Uterus (tissue), 2 donors: ENCODE results near the gene TCF19.

Experiments
- POLR2A ChIP-seq, 2 donors: fragments of 450-650 bp; IDR thresholded peaks; one replicate each; pipeline ENCODE4 v1.6.1; 2016; ENCODE audit warnings: antibody characterized with exemption in 2 of 2, mild to moderate bottlenecking in 1 of 2, moderate library complexity in 1 of 2
- TF ChIP-seq, protein P1 (sequence below), 4 experiments: fragments of 200-600 bp in 2 of 4; fragments of 450-650 bp in 2 of 4; sonication (generic) in 2 of 4; IDR thresholded peaks; one replicate each; pipeline ENCODE4 v1.5.1; 2016 to 2019; ENCODE audit warnings: antibody characterized with exemption in 4 of 4, mild to moderate bottlenecking in 2 of 4, moderate library complexity in 1 of 4

DNA sequence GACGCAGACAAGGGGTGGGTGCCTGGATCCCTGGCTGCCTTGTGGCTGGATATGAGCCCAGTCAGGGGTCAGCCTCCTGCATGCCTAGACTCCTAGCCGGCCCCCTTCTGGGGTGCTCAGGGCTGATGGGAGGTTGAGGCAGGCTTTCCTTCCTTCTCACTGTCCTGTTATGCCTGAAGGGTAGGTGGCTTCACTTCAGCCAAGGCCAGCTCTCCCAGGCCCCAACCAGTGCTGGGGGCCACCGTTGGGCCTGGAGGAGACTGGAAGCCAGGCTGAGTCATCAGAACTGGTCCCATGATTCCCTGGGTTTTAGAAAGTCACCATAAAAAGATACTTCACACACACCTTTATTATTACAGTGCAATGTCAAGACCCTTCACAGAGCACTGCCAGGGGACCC is 15.0 kb downstream of the TCF19 start:
- TF ChIP-seq, protein P1, sequence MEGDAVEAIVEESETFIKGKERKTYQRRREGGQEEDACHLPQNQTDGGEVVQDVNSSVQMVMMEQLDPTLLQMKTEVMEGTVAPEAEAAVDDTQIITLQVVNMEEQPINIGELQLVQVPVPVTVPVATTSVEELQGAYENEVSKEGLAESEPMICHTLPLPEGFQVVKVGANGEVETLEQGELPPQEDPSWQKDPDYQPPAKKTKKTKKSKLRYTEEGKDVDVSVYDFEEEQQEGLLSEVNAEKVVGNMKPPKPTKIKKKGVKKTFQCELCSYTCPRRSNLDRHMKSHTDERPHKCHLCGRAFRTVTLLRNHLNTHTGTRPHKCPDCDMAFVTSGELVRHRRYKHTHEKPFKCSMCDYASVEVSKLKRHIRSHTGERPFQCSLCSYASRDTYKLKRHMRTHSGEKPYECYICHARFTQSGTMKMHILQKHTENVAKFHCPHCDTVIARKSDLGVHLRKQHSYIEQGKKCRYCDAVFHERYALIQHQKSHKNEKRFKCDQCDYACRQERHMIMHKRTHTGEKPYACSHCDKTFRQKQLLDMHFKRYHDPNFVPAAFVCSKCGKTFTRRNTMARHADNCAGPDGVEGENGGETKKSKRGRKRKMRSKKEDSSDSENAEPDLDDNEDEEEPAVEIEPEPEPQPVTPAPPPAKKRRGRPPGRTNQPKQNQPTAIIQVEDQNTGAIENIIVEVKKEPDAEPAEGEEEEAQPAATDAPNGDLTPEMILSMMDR (IDR thresholded peaks at IDR 0.05) = no peak
- TF ChIP-seq POLR2A (IDR thresholded peaks at IDR 0.05) = no peak
